ENCODE data around the gene SCYL1.

Gene SCYL1

DNA sequence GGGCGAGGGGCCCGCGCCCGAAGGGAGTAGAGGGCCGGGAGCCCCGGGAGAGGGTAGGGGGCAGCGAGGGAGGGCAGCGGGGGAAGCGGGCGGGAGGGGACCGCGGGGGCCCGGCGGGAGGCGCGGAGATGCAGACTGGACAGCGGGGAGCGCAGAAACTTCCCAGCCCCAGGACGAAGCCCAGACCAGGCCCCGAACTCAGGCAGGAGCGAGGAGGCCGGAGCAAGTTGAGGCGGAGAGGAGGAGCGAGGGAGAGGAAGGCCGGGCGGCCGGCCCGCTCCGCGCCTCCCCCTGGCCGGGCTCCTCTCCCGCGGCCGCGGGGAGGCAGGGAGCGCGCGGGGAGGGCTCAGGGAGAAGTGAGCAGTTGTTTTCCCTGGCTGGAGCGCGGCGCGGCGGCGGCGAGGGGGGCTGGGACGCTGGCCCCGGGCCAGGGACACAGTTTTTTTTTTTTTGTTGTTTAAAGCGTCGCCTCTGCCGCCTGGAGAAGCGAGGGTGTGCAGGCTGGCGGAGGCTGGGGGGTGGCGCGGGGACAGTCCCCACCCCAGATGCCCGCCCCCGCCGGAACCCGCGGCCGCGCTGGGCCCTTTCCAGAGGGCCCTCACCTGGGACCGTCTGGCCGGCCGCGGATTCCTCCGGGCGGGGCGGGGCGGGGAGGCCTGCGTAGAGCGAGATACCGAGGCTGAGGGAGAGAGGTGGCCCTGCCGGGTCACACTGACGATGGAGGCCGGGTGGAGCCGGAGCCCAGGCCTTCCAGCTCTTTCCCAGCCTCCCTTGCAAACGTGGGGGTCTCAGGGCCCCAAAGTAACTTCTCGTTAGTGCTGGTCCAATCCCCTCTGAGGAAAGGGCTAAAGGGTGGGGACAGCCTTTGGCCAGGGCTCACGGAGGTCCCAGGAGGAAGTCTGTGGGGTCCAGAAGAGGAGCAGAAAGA is 33.4 kb downstream of the SCYL1 start, which contains the start of gene LTBP3:
Gene LTBP3, minus strand, starts transcription at position 358 of the 928 bp plus-strand sequence. CDS start 400 bp downstream, outside the sequence.
- TF ChIP-seq, protein P1, sequence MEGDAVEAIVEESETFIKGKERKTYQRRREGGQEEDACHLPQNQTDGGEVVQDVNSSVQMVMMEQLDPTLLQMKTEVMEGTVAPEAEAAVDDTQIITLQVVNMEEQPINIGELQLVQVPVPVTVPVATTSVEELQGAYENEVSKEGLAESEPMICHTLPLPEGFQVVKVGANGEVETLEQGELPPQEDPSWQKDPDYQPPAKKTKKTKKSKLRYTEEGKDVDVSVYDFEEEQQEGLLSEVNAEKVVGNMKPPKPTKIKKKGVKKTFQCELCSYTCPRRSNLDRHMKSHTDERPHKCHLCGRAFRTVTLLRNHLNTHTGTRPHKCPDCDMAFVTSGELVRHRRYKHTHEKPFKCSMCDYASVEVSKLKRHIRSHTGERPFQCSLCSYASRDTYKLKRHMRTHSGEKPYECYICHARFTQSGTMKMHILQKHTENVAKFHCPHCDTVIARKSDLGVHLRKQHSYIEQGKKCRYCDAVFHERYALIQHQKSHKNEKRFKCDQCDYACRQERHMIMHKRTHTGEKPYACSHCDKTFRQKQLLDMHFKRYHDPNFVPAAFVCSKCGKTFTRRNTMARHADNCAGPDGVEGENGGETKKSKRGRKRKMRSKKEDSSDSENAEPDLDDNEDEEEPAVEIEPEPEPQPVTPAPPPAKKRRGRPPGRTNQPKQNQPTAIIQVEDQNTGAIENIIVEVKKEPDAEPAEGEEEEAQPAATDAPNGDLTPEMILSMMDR (IDR thresholded peaks at IDR 0.05; ENCODE audit: low read depth, low read length) = no peak
- DNase-seq (ENCODE audit: low read depth in 2 of 2) = peak; percentile 79 to 92
- peak within 1 kb of the TSS; percentile 58 to 61 for H3K4me3 ChIP-seq (replicated peaks in 1 of 2; ENCODE audit: low read depth in 2 of 2, low read length in 2 of 2)

DNA sequence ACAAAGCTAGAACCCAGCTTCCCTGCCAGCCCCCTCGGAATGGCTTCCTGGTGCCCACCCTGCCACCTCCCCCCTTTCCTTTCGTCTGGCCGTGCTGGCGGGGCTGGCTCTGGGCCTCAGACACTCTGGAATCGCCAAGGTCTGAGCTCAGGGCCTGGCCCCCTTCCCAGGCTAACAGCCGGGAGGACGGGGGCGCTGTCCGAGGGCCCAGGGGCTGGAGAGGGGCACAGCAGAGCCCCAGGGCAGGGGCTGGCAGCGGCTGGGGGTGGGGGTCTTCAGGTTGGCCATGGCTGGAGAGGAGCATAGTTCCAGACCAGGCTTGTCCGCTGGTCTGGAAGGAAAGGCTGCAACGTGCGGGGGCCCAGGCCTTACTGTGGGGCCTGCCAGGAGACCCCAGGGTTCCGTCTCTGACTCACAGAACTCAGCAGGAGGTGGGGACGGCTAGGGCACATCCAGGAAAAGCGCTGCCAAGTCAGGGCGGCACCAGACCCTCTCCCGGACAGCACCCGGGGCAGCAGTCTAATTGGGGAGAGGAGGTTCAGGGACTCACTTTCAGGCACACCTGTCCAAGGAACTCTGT is 34.1 kb downstream of the SCYL1 start:
- DNase-seq (ENCODE audit: low read depth in 2 of 2) = peak; percentile 36 to 71
- TF ChIP-seq, protein P1 (IDR thresholded peaks at IDR 0.05; ENCODE audit: low read depth, low read length) = no peak
- peak overlapping the region in 1 of 2 donors; percentile 15 for H3K4me3 ChIP-seq (replicated peaks in 1 of 2; ENCODE audit: low read depth in 2 of 2, low read length in 2 of 2)

- TF ChIP-seq, protein P1 (IDR thresholded peaks at IDR 0.05; ENCODE audit: low read depth, low read length) = no peak
- no peak for DNase-seq (ENCODE audit: low read depth in 2 of 2)
- no peak overlapping the region for H3K4me3 ChIP-seq (replicated peaks in 1 of 2; ENCODE audit: low read depth in 2 of 2, low read length in 2 of 2)
Measured at GRCh38 chr11:65559535-65559934, 34.7 kb downstream of the SCYL1 start.

DNA sequence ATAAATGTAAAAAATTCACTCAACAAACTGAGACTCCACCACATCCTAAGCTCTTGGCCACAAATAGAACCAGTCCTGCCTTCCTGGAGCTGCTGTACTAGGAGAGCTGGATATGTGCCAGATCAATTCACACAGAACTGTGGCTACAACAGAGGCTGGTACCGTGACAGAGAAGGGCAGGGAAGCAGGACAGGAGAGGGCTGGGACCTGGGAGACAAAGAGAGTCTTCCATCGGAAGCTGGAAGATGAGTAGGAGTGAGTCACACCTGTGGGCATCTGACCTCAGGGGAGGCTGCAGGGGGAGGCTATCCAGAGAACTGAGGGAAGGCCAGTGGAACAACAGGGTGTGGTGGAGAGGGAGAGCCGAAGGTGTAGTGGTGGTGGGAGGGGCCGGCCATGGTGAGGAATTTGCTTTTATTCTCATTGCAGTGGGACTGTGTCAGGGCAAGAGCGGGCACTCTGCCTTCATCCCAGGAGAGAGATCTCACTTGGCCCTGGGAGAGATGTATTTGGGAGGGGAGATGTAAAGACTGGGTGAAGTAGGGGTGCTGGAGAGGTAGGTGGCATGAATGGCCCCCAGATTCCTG is 35.2 kb downstream of the SCYL1 start:
- H3K4me3 ChIP-seq (replicated peaks in 1 of 2; ENCODE audit: low read depth in 2 of 2, low read length in 2 of 2) = no peak overlapping the region
- TF ChIP-seq, protein P1 (IDR thresholded peaks at IDR 0.05; ENCODE audit: low read depth, low read length) = no peak
- peak; percentile 59 to 67 for DNase-seq (ENCODE audit: low read depth in 2 of 2)

DNA sequence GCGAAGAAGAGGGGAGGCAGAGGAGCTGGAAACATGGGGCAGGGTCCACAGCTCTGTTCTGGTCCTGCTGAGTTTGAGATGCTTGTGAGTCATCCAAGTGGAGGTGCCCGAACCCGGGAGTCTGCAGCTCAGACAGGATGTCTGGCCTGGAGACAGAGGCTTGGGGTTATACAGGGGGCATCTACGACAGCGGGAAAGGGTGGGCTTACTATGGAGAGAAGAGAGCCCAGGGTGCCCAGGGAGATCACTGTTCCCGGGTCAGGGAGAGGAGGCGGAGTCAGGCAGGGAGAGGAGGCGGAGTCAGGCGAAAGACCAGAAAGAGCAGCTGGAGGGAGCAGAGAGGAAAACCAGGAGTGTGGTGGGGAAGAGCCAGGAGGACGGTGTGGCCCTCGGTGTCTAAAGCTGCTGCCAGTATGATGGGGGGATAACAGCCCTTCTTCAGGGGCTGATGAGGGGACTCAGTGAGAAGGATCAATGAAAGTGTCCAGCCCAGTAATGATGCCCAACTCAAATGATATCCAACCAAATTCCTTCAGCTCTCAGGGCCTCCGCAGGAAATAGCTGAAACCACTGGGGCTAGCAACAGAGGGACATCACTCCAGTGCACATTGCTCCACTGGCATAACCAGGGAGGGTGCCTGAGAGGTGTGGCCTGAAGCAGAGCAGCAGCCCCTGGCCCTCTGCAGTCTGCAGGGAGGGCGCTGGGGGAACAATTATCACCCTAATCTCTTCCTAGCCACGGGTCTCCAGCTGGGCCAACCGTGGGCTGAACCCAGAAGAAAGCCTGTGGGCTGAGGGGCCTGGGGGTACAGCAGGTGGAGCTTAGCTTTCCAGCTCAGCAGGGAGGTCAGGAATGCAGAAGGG is 35.9 kb downstream of the SCYL1 start:
- TF ChIP-seq, protein P1 (IDR thresholded peaks at IDR 0.05; ENCODE audit: low read depth, low read length) = no peak
- no peak overlapping the region for H3K4me3 ChIP-seq (replicated peaks in 1 of 2; ENCODE audit: low read depth in 2 of 2, low read length in 2 of 2)
- peak; percentile 63 to 76 for DNase-seq (ENCODE audit: low read depth in 2 of 2)

GRCh38 chr11:65562020-65562419 is 37.1 kb downstream of the SCYL1 start:
- no peak overlapping the region for H3K4me3 ChIP-seq (replicated peaks in 1 of 2; ENCODE audit: low read depth in 2 of 2, low read length in 2 of 2)
- TF ChIP-seq, protein P1 (IDR thresholded peaks at IDR 0.05; ENCODE audit: low read depth, low read length) = no peak
- DNase-seq (ENCODE audit: low read depth in 2 of 2) = no peak
